GM18870 (cell line): ENCODE results near the gene MCIDAS.

Experiments used
- ATAC-seq: cut with Tn5 transposase; IDR thresholded peaks from one replicate; pipeline ENCODE4 v1.9.1; 2021; ENCODE audit warnings: moderate library complexity; ENCODE audit not compliant: unreplicated experiment

Gene MCIDAS

DNA sequence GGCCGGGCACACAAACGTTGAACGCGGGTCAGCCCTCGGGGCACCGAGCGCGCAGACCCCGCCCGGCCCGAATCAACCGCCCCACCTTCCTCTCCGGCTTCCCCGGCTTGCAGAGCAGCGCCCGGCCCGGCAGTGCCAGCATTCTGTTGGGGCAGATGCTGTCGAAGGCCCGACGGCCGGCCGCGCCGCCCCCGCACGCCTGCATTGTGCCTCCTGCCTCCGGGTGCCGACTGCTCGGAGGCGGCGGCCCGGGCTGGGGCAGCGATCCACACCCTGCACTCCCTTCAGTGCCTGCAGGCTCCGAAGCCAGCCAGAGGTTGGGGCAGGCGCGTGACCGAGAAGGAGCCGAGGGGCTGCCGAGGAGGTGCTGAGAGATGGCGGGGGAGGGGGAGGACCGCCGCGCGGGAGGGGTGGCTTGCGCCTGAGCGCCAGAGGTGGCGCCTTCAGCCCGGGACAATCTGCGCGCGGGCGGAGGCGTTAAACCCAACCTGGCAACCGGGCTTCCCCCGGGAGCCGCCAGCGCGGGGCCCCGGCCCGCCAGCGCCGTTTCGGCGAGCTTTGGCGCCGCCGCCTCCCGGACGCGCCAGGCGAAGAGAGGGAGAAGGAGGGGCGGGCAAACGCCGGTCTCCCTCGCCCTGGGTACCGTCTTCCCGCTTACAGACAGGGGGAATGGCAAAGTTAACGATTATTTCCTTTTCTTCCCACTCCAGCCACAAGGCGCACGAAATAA, at the start of gene MCIDAS:
MCIDAS (minus strand) TSS at position 382 of the 730 bp plus-strand sequence; CDS start at position 205, 177 bp downstream.
- ATAC-seq: no peak

GRCh38 chr5:55276771-55277170, 49.7 kb upstream of the MCIDAS start:
- no peak for ATAC-seq

DNA sequence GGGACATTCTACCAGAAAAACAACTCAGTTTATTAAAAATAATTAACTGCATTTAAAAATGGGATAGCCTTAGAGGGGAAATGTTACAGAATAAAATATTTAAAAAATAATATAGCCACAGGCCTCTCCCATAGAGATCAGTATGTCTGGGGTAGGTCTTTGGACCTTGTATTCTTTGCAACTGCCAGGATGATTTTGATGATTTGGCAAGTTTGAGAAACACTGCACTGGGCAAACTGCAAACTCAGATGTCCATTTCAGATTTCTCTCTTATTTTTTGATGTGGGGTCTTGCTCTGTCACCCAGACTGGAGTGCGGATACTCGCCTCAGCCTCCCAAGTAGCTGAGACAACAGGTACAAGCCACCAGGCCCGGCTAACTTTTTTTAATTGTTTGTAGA, 31.2 kb upstream of the MCIDAS start:
- no peak for ATAC-seq

GRCh38 chr5:55254802-55255201, 27.7 kb upstream of the MCIDAS start:
- ATAC-seq: no peak

DNA sequence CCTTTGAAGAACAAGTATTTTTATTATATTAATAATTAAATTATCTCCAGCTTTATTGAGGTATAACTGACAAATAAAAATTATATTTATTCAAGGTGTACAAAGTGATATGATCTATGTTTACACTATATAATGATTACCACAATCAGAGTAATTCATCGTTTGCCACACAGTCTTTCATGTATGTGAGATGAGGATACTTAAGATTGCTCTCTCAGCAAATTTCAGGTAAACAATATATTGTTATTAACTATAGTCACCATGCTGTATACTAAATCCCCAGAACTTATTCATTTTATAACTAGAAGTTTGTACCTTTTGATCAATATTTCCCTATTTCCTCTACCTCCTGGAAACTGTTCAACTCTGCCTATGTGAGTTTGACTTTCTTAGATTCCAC, 22.9 kb upstream of the MCIDAS start:
- no peak for ATAC-seq

DNA sequence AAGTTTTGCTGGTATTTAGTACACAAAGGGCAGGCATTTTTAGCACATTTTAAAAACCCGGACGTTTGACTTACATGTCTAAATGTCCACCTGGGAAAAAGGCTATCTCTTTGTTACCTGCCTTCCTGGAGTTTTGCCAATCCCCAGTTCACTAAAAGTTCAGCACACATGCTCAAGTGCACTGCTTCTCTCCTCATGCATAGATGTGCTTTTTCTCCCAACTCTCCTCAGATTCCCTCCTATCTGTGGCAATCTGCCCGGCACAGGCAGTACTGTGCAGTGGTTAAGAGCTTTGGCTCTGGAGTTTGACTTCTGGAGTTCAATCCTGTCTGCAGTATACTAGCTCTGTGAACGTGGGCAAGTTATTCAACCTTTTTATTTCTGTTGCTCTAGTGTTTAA, 14.6 kb upstream of the MCIDAS start:
- no peak for ATAC-seq

DNA sequence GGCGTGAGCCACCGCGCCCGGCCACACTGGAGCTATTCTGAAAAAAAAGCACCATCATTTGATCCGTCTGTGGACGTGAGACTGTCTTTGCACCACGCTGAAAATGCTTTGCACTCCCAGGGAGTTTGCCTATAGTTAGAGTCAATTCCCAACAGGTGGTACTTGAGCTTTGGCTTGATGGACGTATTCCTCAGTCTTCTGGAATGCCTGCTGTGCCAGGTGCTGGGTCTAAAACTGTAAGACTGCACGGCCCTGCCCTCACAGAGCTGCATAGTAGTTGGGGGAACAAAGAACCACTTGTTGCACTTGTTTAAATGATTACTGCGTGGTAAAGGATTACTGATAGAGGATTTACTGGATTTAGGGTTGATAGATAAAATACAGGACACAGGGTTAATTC, 9.7 kb upstream of the MCIDAS start:
- ATAC-seq: no peak

- no peak for ATAC-seq
Measured at GRCh38 chr5:55234121-55234700, 7.1 kb upstream of the MCIDAS start.

DNA sequence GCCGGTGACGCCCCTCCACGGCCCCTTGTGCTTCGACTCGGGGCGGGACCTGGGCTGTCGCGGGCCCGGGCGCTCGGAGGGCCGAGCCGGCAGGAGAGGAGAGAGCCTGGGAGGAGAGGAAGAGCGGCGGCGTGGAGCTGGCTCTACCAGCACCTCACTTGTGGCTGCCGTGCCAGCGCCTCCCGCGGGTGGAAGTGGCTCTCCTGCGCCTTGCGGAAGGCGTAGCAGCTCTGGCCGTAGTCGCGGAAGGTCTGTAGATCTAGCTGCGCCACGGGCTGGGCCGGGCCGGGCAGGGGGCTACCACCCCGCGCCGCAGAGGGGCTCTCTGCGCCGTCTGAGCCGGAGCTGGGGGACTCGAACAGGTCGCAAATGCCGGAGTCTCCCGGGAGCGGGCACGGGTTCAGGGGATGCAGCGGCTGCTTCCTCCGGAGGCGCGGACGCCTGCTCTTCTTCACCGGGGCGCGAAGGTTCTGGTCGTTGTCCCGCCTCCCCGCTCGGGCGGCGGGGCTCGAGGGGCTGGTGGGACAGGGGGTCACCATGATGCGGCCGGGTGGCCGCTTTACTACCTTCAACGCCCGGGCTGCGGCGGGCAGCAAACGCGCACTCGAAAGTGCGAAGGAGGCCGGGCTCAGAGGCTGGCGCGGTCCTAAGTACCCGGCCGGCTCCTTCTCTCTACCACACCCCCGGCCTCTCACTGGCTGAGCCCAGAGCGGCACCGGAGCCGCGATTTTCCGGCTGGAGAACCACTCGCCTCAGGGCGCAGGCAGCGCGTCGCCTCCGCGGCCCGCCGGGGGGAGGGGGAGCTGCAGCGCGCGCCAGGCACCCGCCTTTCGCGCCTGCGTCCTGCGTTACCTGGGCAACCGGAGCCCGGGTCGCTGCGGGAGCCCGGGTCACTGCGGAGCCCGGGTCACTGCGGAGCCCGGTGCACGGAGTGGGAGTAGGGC, 6.1 kb upstream of the MCIDAS start, which contains the start of gene CCNO:
CCNO (minus strand) TSS at position 624 of the 944 bp plus-strand sequence; CDS start at position 539, 85 bp downstream.
- no peak for ATAC-seq

GRCh38 chr5:55232271-55232984, 5.3 kb upstream of the MCIDAS start:
- no peak for ATAC-seq

DNA sequence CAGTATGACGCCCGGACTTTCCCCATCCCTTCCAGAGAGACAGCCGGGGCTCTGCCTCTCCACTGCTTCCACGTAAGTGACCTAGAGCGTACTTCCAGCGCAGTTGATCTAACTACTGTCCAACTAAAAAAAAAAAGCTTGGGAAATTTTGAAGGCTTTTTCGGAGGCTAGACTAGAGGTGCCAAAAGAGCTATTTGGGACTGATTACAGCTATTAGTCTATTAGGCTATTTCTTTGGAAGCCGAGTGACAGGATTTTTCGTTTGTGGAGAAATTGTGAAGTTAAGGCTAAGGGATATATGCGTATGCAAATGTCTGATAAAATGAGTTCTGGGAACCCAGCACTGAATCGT, 4.8 kb upstream of the MCIDAS start:
- ATAC-seq: no peak

DNA sequence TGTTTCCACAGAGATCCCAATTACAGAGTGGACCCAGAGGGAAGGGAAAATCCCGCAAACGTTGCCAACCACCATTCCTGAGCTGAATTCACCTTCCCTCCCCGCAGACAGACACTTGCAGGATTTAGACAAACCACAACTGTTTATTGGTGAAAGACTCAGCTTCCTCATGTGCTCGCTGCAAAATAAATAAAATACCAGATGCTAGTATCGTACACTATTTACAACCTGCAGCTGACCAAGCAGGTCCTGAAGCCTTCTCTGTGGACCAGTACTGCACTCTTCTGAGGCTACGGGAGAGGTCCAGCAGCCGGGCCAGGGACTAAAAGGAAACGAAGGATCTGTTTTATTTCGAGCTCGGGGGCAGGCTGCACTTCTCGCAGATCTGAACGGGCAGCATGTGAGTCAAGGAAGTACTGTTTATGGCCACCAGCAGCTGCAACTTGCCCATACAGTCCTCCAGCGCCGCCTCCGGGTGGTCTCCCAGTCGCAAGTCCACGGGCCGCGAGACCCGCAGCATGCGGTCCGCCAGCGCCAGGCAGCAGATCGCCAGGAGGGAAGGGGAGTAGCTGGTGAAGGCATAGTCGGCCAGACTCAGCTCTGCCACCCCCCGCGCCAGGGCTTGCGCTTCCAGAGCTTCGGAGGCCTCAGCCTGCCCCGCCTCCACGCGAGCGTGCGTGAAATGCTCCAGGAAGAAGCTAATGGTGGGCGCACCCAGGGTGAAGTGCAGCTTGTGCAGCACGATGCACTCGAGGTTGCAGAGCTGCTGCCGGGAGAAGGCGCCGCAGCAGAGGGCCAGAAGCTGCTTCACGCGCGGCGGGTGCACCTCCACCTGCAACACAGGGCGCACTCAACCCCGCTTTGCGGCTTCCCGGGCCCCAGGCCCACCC, 4.2 kb upstream of the MCIDAS start:
- no peak for ATAC-seq

DNA sequence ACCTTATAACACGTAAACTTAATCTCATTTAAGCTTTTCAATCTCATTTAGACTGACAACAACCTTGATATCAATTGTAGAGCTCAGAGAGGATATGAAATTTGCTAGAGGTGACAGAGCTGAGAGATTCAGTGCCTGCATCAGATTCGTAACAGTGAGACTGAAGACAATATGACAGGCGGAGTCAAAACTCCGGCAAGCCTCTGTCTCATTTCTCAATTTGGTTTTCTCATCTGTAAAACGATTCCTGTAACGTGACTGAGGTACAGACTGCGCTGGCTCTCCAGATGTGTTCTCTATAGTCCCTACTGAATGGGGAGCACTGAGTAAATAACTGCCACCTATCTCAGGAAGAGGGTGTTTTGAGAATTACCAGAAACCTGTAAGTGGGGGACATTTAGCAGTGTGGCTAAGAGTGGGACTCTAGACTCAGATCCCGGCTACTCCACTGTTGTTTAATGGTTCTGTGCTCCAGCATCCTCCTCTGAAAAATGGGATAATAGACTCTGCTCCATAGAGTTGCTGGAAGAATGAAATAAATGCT, 3.0 kb upstream of the MCIDAS start:
- no peak for ATAC-seq

DNA sequence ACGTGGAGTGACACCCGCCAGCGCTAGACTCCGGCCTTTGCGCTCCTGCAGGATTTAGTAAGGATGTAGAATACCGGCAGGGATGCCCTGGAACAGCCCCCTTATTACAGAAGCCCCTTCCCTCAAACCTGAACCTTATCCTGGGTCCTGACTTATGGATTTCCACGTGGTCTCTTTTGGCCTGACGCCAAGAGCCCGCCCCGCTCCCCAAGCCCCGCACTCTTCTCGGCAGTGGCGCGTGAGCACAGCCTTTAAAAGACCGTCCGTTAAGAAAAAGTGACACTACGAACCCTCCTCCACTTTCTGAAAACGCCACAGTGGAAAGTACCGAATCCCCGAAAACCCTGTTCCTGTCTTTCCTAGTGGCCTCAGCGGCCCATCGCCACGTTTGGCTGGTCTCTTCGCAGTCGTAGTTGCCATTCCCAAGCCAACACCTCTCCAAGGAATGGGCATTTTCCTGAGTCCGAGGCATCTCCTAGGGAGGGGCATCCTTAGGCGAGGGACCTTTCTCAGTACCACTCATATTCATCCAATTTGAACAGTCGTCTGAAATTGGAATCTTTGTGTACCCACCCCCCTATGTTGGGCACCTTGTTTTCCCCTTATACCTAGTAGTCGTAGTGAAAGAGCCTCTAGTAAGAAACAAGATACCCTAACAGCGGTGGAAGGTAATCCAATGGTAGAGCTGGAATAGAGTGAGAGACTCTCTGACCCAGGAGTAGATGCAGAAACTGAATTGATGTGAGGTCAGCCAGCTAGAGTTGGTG, 732 bp upstream of the MCIDAS start:
- ATAC-seq: no peak

DNA sequence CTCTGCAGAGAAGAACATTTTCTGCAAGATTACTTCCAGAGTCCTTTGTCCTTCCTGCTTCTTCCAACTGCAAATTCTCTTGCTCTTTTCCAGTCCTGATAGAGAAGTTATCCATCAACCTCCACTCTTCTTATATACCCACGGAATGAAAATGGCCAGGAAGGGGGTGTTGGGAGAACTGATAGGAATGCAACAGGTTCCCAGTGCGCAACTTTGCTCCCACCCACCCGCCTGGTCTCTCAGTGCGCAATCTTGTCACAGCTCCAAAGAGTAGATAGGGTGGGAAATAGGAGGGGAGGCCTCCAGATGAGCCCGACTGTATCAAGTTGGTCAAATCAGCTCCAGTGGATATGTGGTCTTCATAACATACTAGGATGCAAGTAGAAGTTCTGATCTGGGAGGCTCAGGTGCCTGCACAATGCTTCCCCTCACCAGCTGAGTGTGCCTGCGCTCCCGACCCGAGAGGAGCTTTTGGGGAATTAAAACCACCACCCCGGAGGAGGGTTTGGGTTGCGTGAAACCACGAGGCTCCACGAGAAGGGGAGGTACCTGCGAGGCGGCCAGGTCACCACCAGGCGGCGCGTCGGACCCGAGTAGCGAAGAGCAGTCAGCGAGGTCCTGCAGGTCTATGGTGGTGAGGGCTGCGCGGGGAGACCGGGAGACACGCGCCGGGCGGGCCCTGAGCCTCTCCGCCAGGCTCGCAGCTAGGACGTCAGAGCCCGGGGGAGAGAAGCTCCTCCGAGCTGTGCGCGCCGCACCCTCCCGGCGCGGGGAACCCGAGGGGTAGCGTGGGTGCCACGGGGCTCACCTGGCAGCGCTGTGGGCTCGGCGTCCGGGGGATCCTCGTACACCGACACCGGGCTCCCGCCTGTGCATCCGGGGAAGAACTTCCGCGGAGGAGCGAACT, 835 bp downstream of the MCIDAS start:
- ATAC-seq: no peak

DNA sequence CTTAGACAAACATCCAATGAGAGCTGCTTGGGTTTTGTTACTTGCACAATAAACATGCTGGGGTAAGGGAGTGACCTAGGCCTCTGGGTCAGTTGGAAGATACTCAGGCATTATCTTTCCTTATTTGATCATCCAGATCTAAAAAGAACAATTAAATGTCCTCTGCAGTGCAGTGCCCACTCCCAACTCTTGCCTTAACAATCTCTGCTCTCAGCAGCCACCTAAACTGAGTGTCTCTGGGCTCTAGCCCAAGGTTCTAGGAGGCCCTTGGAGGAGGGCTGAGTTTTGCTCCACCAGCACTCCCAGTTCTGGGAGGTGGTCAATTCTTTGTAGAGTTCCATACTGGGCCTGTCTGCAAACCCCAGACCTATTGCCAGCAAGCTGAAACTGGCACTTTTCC, 1.8 kb downstream of the MCIDAS start:
- ATAC-seq: no peak

GRCh38 chr5:55223812-55224240, 3.3 kb downstream of the MCIDAS start:
- no peak for ATAC-seq
